BJ (cell line): Measurements from ENCODE around the gene ZNF280B. TPM values are rescaled to one million over a fixed set of nuclear protein-coding genes. Genes with fewer than 3 reads are reported as not detected.

Source experiments
- CTCF ChIA-PET: fragments of 350-600 bp; formaldehyde crosslinking; extraction: SDS; loops from one replicate; lab custom pipeline; 2021; ENCODE audit warnings: antibody characterized with exemption, inconsistent platforms; lab: Yijun Ruan, JAX
- POLR2A ChIA-PET: fragments of 300-600 bp; sonication (Branson Sonifier 250); formaldehyde crosslinking; extraction: SDS; loops from one replicate; lab custom pipeline; 2021; ENCODE audit warnings: antibody characterized with exemption; lab: Charles Lee
- DNase-seq: peaks from one replicate; pipeline ENCODE4 v3.0.0-alpha.2; 2011; ENCODE audit warnings: low read depth
- H3K27me3 ChIP-seq: 2 replicates; pipeline ENCODE4 v1.6.0; 2011; ENCODE audit warnings: low read length; ENCODE audit not compliant: control insufficient read depth, insufficient read depth
- H3K36me3 ChIP-seq: 2 replicates; pipeline ENCODE4 v1.5.1; 2011; ENCODE audit warnings: low read length; ENCODE audit not compliant: control insufficient read depth, insufficient read depth
- H3K4me3 ChIP-seq: 2 replicates; pipeline ENCODE4 v1.5.1; 2011; ENCODE audit warnings: low read depth, mild to moderate bottlenecking, control low read depth, low read length
- polyA plus RNA-seq: library from polyadenylated mRNA; depleted of rRNA; stranded (reverse); fragments of >200 nt; gene quantifications from 2 replicates; pipeline ENCODE4 v1.2.3, GENCODE V29; 2011
- TF ChIP-seq, protein P1 (sequence below): IDR thresholded peaks from 2 replicates; pipeline ENCODE4 v1.5.1; 2011; ENCODE audit warnings: low read depth, mild to moderate bottlenecking, control low read depth, inconsistent platforms, low read length, moderate library complexity; ENCODE audit not compliant: insufficient read depth

Gene ZNF280B
- polyA plus RNA-seq, 1 experiment, result 0.58 TPM

DNA sequence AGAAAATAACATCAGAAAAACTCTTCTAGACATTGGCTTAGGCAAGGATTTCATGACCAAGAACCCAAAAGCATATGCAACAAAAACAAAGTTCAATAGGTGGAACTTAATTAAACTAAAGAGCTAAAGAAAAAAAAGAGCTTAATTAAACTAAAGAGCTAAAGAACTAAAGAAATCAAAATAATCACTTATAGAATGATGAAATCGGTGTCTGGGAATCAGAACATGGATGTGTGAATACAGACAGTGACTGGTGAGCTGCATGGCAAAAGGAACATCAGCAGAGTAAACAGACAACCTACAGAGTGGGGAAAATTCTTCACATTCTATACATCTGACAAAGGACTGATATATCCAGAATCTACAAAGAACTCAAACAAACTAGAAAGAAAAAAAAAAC, 41.4 kb downstream of the ZNF280B start:
- CTCF ChIA-PET, result interaction anchor here (0.8 kb wide), 1 partner anchor 114 kb away, joined by 3 read pairs; no protein-coding TSS in a partner anchor
- TF ChIP-seq, protein P1, sequence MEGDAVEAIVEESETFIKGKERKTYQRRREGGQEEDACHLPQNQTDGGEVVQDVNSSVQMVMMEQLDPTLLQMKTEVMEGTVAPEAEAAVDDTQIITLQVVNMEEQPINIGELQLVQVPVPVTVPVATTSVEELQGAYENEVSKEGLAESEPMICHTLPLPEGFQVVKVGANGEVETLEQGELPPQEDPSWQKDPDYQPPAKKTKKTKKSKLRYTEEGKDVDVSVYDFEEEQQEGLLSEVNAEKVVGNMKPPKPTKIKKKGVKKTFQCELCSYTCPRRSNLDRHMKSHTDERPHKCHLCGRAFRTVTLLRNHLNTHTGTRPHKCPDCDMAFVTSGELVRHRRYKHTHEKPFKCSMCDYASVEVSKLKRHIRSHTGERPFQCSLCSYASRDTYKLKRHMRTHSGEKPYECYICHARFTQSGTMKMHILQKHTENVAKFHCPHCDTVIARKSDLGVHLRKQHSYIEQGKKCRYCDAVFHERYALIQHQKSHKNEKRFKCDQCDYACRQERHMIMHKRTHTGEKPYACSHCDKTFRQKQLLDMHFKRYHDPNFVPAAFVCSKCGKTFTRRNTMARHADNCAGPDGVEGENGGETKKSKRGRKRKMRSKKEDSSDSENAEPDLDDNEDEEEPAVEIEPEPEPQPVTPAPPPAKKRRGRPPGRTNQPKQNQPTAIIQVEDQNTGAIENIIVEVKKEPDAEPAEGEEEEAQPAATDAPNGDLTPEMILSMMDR, result no peak

DNA sequence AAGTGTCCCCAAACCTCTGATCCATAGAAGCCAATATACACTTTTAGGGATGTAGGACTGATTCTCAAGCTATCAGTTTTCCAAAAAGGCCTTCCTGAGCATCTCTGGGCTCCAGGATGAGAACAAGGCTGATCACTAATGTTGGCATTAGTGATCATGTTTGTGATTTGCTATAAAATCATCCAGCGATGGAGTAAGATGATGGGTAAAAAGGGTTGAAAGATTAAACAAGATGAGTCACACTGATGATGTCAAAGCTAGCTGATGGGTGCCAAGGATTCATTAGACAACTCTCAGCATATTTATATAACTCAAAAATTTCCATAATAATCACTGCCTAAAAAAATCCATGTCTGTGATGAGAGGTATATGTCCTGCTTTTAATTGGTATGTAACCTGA, 42.8 kb downstream of the ZNF280B start:
- no peaks in the 10 kb centered on the region for H3K36me3 ChIP-seq
- TF ChIP-seq, protein P1, result no peak
- ChIA-PET CTCF (interaction anchor here (1.5 to 4.8 kb wide), 4 partner anchors 111 to 491 kb away, joined by 7 to 50 read pairs (median 12); no protein-coding TSS in a partner anchor), POLR2A (no interaction called here)
- H3K27me3 ChIP-seq, result no peaks in the 10 kb centered on the region; the same call in 1 of the 2 replicates
- no peak overlapping the region for H3K4me3 ChIP-seq
- DNase-seq, result no peak

More for the DNA sequence above, 41.4 kb downstream of the ZNF280B start:
- H3K27me3 ChIP-seq, result no peaks in the 10 kb centered on the region; the same call in 1 of the 2 replicates
- no peak overlapping the region for H3K4me3 ChIP-seq
- POLR2A ChIA-PET, result no interaction called here
- no peaks in the 10 kb centered on the region for H3K36me3 ChIP-seq
- no peak for DNase-seq

DNA sequence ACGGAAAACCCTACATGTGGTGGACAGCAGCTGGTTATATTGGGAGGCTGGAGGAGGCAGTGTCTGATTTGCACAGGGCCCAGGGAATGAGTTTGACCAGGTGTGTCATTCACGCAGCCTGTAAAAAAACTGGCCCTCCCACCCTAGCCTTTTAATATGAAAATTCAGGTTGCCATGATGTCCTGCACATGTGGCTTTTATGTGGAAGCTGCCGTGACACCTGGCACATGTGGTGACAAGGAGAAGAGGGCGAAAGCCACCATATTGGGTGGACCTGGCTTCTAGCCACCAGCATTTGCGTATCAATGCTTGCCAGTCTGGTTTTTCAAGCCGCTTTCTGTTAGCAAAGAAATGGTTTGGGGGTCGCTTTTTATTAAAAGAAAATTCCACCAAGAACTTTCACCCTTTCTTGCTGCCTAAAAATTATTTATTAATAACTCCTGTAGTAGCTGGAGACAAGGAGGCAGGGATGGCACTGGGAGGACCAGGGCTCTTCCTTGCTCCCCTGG, 43.4 kb downstream of the ZNF280B start:
- TF ChIP-seq, protein P1, result no peak
- POLR2A ChIA-PET, result no interaction called here
- no peaks in the 10 kb centered on the region for H3K36me3 ChIP-seq
- CTCF ChIA-PET, result interaction anchor here (0.6 to 4.8 kb wide), 10 partner anchors 9 to 492 kb away, joined by 3 to 50 read pairs (median 6); no protein-coding TSS in a partner anchor
- H3K4me3 ChIP-seq, result no peak overlapping the region
- no peak for DNase-seq
- H3K27me3 ChIP-seq, result no peaks in the 10 kb centered on the region; the same call in 1 of the 2 replicates

DNA sequence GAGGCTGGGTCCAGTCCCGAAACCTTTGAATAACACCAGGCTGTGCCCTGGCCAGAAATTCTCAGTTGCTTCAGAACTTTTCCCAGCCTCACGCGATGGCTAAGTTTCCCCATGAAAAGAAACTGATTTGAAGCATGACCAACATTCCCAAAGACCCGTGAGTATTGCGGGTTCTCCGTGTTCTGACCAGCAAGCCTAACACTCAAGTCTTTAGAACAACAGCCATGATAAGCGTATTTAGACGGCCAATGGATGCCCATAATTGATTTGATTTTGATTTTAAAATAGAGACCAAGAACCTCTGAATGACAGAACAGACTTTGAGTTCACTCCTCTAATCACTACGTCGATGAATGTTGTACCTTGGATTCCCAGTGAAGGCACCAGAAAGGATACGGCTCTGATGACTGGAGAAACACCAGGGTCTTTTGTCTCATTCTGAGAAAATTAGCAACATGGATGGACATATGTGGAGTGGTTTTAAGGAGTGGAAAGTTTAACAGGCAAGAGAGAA, 43.9 kb downstream of the ZNF280B start:
- DNase-seq, result no peak
- ChIA-PET CTCF (interaction anchor here (0.6 to 4.8 kb wide), 26 partner anchors 9 to 492 kb away, joined by 3 to 50 read pairs (median 4); no protein-coding TSS in a partner anchor), POLR2A (no interaction called here)

More for the DNA sequence above, 43.9 kb downstream of the ZNF280B start:
- TF ChIP-seq, protein P1, result no peak
- Histone ChIP-seq H3K4me3 (no peak overlapping the region), H3K36me3 (no peaks in the 10 kb centered on the region), H3K27me3 (no peaks in the 10 kb centered on the region; the same call in 1 of the 2 replicates)
